SK-N-SH (cell line): ENCODE results near the gene IPO9. TPM values are rescaled to one million over a fixed set of nuclear protein-coding genes. Genes with fewer than 3 reads are reported as not detected.

Experiments
- CTCF ChIA-PET: fragments of 300-600, 350-600 bp; formaldehyde crosslinking; extraction: SDS; loops from one replicate; lab custom pipeline; 2021; lab: Yijun Ruan, JAX
- POLR2A ChIA-PET: fragments of 350-600 bp; sonication (Branson Sonifier 250); formaldehyde crosslinking; extraction: SDS; loops from one replicate; lab custom pipeline; 2020; ENCODE audit warnings: antibody characterized with exemption, inconsistent platforms; lab: Yijun Ruan, JAX
- DNase-seq: peaks from one replicate; pipeline ENCODE4 v3.0.0; 2012
- H2AFZ ChIP-seq: fragments of 200-600 bp; sonication (generic); 2 replicates; pipeline ENCODE4 v1.8.1; 2016; ENCODE audit warnings: antibody characterized with exemption, mild to moderate bottlenecking, low read depth
- H3F3A ChIP-seq: fragments of 200-600 bp; sonication (generic); replicated peaks from 2 replicates; pipeline ENCODE3; 2016; ENCODE audit warnings: antibody characterized with exemption, mild to moderate bottlenecking; ENCODE audit not compliant: insufficient read depth
- H3K27ac ChIP-seq, 2 experiments: fragments of 200-500 bp in 1 of 2; fragments of 200-600 bp in 1 of 2; sonication (Bioruptor generic) in 1 of 2; sonication (generic), shearing (Covaris generic) in 1 of 2; 2 replicates each; pipeline versions ENCODE4 v1.5.1 to v1.6.1; 2014 to 2016; ENCODE audit warnings: low read depth in 2 of 2, inconsistent platforms in 1 of 2, low read length in 1 of 2, mild to moderate bottlenecking in 1 of 2, mixed read lengths in 1 of 2
- H3K27me3 ChIP-seq: fragments of 200-600 bp; sonication (generic), shearing (Covaris generic); 2 replicates; pipeline ENCODE4 v1.6.1; 2016; ENCODE audit warnings: mixed run types; ENCODE audit not compliant: insufficient read depth
- H3K36me3 ChIP-seq, 2 experiments: fragments of 200-500 bp in 1 of 2; fragments of 200-600 bp in 1 of 2; sonication (Bioruptor generic) in 1 of 2; sonication (generic) in 1 of 2; replicated peaks in 1 of 2; 2 replicates each; pipeline versions ENCODE3 to v1.5.1; 2014 to 2016; ENCODE audit warnings: low read length in 1 of 2, mild to moderate bottlenecking in 1 of 2; ENCODE audit not compliant: insufficient read depth in 2 of 2, control insufficient read depth in 1 of 2
- H3K4me1 ChIP-seq, 2 experiments: fragments of 200-500 bp in 1 of 2; fragments of 200-600 bp in 1 of 2; sonication (Bioruptor generic) in 1 of 2; sonication (generic), shearing (Covaris generic) in 1 of 2; 2 replicates each; pipeline versions ENCODE4 v1.5.1 to v1.6.1; 2014 to 2016; ENCODE audit warnings: low read depth in 1 of 2, low read length in 1 of 2, mixed run types in 1 of 2; ENCODE audit not compliant: insufficient read depth in 2 of 2, control insufficient read depth in 1 of 2
- H3K4me2 ChIP-seq: fragments of 200-600 bp; sonication (generic), shearing (Covaris generic); 2 replicates; pipeline ENCODE4 v1.6.1; 2017; ENCODE audit warnings: mixed run types
- H3K4me3 ChIP-seq, 2 experiments: fragments of 200-500 bp in 1 of 2; fragments of 200-600 bp in 1 of 2; sonication (Bioruptor generic) in 1 of 2; sonication (generic), shearing (Covaris generic) in 1 of 2; 2 replicates each; pipeline versions ENCODE4 v1.5.1 to v1.8.1; 2014 to 2016; ENCODE audit warnings: low read depth in 2 of 2, inconsistent platforms in 1 of 2, low read length in 1 of 2, mild to moderate bottlenecking in 1 of 2, mixed read lengths in 1 of 2, moderate library complexity in 1 of 2
- H3K79me2 ChIP-seq: fragments of 200-600 bp; sonication (generic); 2 replicates; pipeline ENCODE4 v1.8.1; 2017; ENCODE audit warnings: mild to moderate bottlenecking; ENCODE audit not compliant: insufficient read depth
- H3K9ac ChIP-seq: fragments of 200-600 bp; sonication (generic); 2 replicates; pipeline ENCODE4 v1.6.1; 2017; ENCODE audit warnings: mixed run types
- H3K9me2 ChIP-seq: fragments of 200-600 bp; sonication (generic); 2 replicates; pipeline ENCODE4 v1.6.1; 2017; ENCODE audit warnings: mixed run types
- H3K9me3 ChIP-seq: fragments of 200-600 bp; sonication (generic); 2 replicates; pipeline ENCODE4 v1.6.1; 2017; ENCODE audit warnings: mixed run types, mild to moderate bottlenecking, moderate library complexity
- H4K20me1 ChIP-seq: fragments of 200-600 bp; sonication (generic); 2 replicates; pipeline ENCODE4 v1.6.1; 2017; ENCODE audit warnings: mild to moderate bottlenecking, mixed run types; ENCODE audit not compliant: insufficient read depth
- CHD2 ChIP-seq: fragments of 150-350 bp; IDR thresholded peaks from 2 replicates; pipeline ENCODE4 v1.6.1; 2018; ENCODE audit warnings: low read length; ENCODE audit not compliant: partially characterized antibody
- ELF1 ChIP-seq: IDR thresholded peaks from 2 replicates; pipeline ENCODE4 v1.4.0; 2012
- EP300 ChIP-seq, 2 experiments: IDR thresholded peaks; 2 replicates each; pipeline versions ENCODE4 v1.4.0 to v1.6.1; 2012; ENCODE audit warnings: borderline replicate concordance in 1 of 2, low read depth in 1 of 2, low read length in 1 of 2
- FOXJ3 ChIP-seq: sonication (generic); formaldehyde crosslinking; IDR thresholded peaks from 2 replicates; pipeline ENCODE4 v1.5.1; 2020; ENCODE audit warnings: mild to moderate bottlenecking, missing genetic modification reagents
- GABPA ChIP-seq: IDR thresholded peaks from 2 replicates; pipeline ENCODE4 v1.4.0; 2012; ENCODE audit warnings: low read depth, mild to moderate bottlenecking
- IRF3 ChIP-seq: fragments of 150-350 bp; IDR thresholded peaks from 2 replicates; pipeline ENCODE4 v1.6.1; 2016; ENCODE audit warnings: mild to moderate bottlenecking, low read depth, low read length
- JUND ChIP-seq: IDR thresholded peaks from 2 replicates; pipeline ENCODE4 v1.4.0; 2012
- MEF2A ChIP-seq: IDR thresholded peaks from 2 replicates; pipeline ENCODE4 v1.4.0; 2012; ENCODE audit warnings: low read depth, borderline replicate concordance
- NFIC ChIP-seq: IDR thresholded peaks from 2 replicates; pipeline ENCODE4 v1.4.0; 2012; ENCODE audit warnings: borderline replicate concordance
- POLR2AphosphoS5 ChIP-seq: IDR thresholded peaks from 2 replicates; pipeline ENCODE4 v1.6.1; 2012; ENCODE audit warnings: low read depth, low read length
- RAD21 ChIP-seq: IDR thresholded peaks from 2 replicates; pipeline ENCODE4 v1.6.1; 2012; ENCODE audit warnings: mild to moderate bottlenecking, low read length
- RCOR1 ChIP-seq: fragments of 150-350 bp; IDR thresholded peaks from 2 replicates; pipeline ENCODE4 v1.6.1; 2017; ENCODE audit warnings: antibody characterized with exemption, low read length
- RFX5 ChIP-seq: IDR thresholded peaks from 2 replicates; pipeline ENCODE4 v1.6.1; 2012; ENCODE audit warnings: mild to moderate bottlenecking, improper control_type of control experiment, low read length
- RXRA ChIP-seq: IDR thresholded peaks from 2 replicates; pipeline ENCODE4 v1.4.0; 2012; ENCODE audit warnings: low read depth, mild to moderate bottlenecking, borderline replicate concordance
- SMC3 ChIP-seq: IDR thresholded peaks from 2 replicates; pipeline ENCODE4 v1.6.1; 2012; ENCODE audit warnings: low read depth, low read length, improper control_type of control experiment
- TAF1 ChIP-seq: IDR thresholded peaks from 2 replicates; pipeline ENCODE4 v1.6.1; 2012; ENCODE audit warnings: low read depth, mild to moderate bottlenecking, low read length, moderate library complexity, borderline replicate concordance
- TCF12 ChIP-seq: IDR thresholded peaks from 2 replicates; pipeline ENCODE4 v1.4.0; 2012
- YY1 ChIP-seq: IDR thresholded peaks from 2 replicates; pipeline ENCODE4 v1.4.0; 2012; ENCODE audit warnings: low read depth, mild to moderate bottlenecking
- ZBTB33 ChIP-seq: IDR thresholded peaks from 2 replicates; pipeline ENCODE4 v1.4.0; 2012; ENCODE audit warnings: low read depth, borderline replicate concordance
- WGBS: methylation state at CpG from one replicate; pipeline ENCODE4 v1.1.6; 2017; ENCODE audit warnings: low lambda C conversion rate; 5-methylcytosine and 5-hydroxymethylcytosine counted together
- polyA plus RNA-seq, 3 experiments: library from polyadenylated mRNA; depleted of rRNA; stranded (reverse); fragments of >200 nt; gene quantifications; 2 replicates each; pipeline ENCODE4 v1.2.3, GENCODE V29; 2012
- TF ChIP-seq, protein P1 (sequence below): fragments of 200-600 bp; sonication (generic); IDR thresholded peaks from 2 replicates; pipeline ENCODE4 v1.6.1; 2017; ENCODE audit warnings: antibody characterized with exemption, mild to moderate bottlenecking, moderate library complexity

The IPO9 gene
- polyA plus RNA-seq, 1 of the 3 experiments (the other 2 are of a cell fraction): 24.5 TPM

GRCh38 chr1:201795066-201795465 lies 33.9 kb upstream of the IPO9 start:
- H3K9ac ChIP-seq: no peak overlapping the region
- WGBS: 69% methylated on average over 3 of the region's 3 CpGs
- H3K9me2 ChIP-seq: no peaks in the 10 kb centered on the region
- H3F3A ChIP-seq: peaks cover 36% of the 10 kb centered on the region
- no peaks in the 10 kb centered on the region for H3K27me3 ChIP-seq
- peaks cover 83% of the 10 kb centered on the region for H3K79me2 ChIP-seq
- TF ChIP-seq NFIC (no peak), SMC3 (no peak), ELF1 (no peak), GABPA (no peak), RAD21 (peak; percentile 52)
- TF ChIP-seq, protein P1, sequence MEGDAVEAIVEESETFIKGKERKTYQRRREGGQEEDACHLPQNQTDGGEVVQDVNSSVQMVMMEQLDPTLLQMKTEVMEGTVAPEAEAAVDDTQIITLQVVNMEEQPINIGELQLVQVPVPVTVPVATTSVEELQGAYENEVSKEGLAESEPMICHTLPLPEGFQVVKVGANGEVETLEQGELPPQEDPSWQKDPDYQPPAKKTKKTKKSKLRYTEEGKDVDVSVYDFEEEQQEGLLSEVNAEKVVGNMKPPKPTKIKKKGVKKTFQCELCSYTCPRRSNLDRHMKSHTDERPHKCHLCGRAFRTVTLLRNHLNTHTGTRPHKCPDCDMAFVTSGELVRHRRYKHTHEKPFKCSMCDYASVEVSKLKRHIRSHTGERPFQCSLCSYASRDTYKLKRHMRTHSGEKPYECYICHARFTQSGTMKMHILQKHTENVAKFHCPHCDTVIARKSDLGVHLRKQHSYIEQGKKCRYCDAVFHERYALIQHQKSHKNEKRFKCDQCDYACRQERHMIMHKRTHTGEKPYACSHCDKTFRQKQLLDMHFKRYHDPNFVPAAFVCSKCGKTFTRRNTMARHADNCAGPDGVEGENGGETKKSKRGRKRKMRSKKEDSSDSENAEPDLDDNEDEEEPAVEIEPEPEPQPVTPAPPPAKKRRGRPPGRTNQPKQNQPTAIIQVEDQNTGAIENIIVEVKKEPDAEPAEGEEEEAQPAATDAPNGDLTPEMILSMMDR: peak; percentile 57
- TF ChIP-seq, all 33 proteins: peak for 2
- H3K9me3 ChIP-seq: no peaks in the 10 kb centered on the region
- POLR2A ChIA-PET: no interaction called here
- peak overlapping the region in 1 of 2 experiments; percentile 28; a peak in 2 of 4 replicates for H3K27ac ChIP-seq
- H2AFZ ChIP-seq: no peak overlapping the region
- H4K20me1 ChIP-seq: no peaks in the 10 kb centered on the region
- H3K4me3 ChIP-seq: no peak overlapping the region
- peaks cover 54 to 87% of the 10 kb centered on the region in 2 experiments for H3K36me3 ChIP-seq
- H3K4me1 ChIP-seq: peaks cover 25 to 29% of the 10 kb centered on the region in 2 experiments
- no peak overlapping the region for H3K4me2 ChIP-seq
- peak; percentile 35 for DNase-seq
- CTCF ChIA-PET: interaction anchor here (0.8 to 26.9 kb wide), 14 partner anchors 8 to 282 kb away, joined by 3 to 827 read pairs (median 16); no protein-coding TSS in a partner anchor

DNA sequence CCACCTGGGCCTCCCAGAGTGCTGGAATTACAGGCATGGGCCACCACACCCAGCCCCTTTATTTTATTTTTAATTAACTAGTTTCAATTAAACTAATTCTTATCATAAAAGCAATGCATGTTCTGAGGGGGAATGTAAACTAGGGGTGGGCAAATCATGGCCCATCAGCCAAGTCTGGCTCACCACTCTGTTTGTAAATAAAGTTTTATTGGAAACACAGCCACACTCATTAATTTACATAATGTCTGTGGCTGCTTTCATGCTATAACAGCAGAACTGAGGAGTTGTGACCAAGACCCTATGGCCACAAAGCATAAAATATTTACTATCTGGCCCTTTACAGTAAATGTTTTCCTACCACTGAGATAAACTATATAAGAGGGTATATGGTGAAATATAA lies 28.7 kb upstream of the IPO9 start:
- Histone ChIP-seq H3K4me2 (no peak overlapping the region), H2AFZ (no peak overlapping the region), H3K9me3 (no peaks in the 10 kb centered on the region), H3K4me3 (no peak overlapping the region), H3K9ac (no peak overlapping the region), H3K36me3 (peaks cover 52 to 92% of the 10 kb centered on the region in 2 experiments), H3F3A (peaks cover 31% of the 10 kb centered on the region), H3K4me1 (no peaks in the 10 kb centered on the region), H4K20me1 (no peaks in the 10 kb centered on the region), H3K27ac (peak overlapping the region in 1 of 2 experiments; percentile 14; a peak in 1 of 4 replicates), H3K27me3 (no peaks in the 10 kb centered on the region), H3K9me2 (no peaks in the 10 kb centered on the region), H3K79me2 (peaks cover 81% of the 10 kb centered on the region)
- ChIA-PET POLR2A (no interaction called here), CTCF (interaction anchor here (1.5 to 3.1 kb wide), 3 partner anchors 91 to 270 kb away, joined by 4 to 15 read pairs (median 5); no protein-coding TSS in a partner anchor)
- no peak for DNase-seq
- TF ChIP-seq ZBTB33 (no peak), JUND (no peak), RCOR1 (no peak), RFX5 (no peak), NFIC (no peak), CHD2 (no peak), TAF1 (no peak), FOXJ3 (CRISPR knock-in tag) (no peak), EP300 (IDR thresholded peaks at IDR 0.05; ENCODE audit: borderline replicate concordance in 1 of 2, low read depth in 1 of 2, low read length in 1 of 2) (no peak), TCF12 (no peak), RXRA (no peak), GABPA (no peak), SMC3 (no peak), YY1 (no peak), IRF3 (no peak), MEF2A (no peak), POLR2AphosphoS5 (no peak)
- TF ChIP-seq, protein P1: no peak
